Nephron progenitor cell (in vitro differentiated cells): Measurements from ENCODE around the gene GCN1.
"Not testable (repeated sequence)": the region's sequence is repeated elsewhere in the genome, so short reads cannot be mapped to it uniquely, and the experiment has no call there.

ENCODE experiments used
- DNase-seq: peaks from one replicate; pipeline ENCODE4 v3.0.0; 2021
- H3K27ac Mint-ChIP-seq: 2 replicates; pipeline ENCODE4 v1.8.0; 2021; ENCODE audit warnings: mild to moderate bottlenecking, moderate library complexity, mixed read lengths
- H3K27me3 Mint-ChIP-seq: 2 replicates; pipeline ENCODE4 v1.8.0; 2021; ENCODE audit warnings: mild to moderate bottlenecking, low read depth, mixed read lengths; ENCODE audit not compliant: poor library complexity
- H3K36me3 Mint-ChIP-seq: 2 replicates; pipeline ENCODE4 v1.8.0; 2021; ENCODE audit warnings: low read depth, mixed read lengths
- H3K4me1 Mint-ChIP-seq: 2 replicates; pipeline ENCODE4 v1.8.0; 2021; ENCODE audit warnings: mixed read lengths
- H3K4me3 Mint-ChIP-seq: 2 replicates; pipeline ENCODE4 v1.8.0; 2021; ENCODE audit warnings: mild to moderate bottlenecking, moderate library complexity, mixed read lengths
- H3K9me3 Mint-ChIP-seq: 2 replicates; pipeline ENCODE4 v1.8.0; 2021; ENCODE audit warnings: mild to moderate bottlenecking, moderate library complexity, mixed read lengths
- CTCF ChIP-seq: fragments of 200-600 bp; sonication (generic); IDR thresholded peaks from 2 replicates; pipeline ENCODE4 v1.5.0; 2021; ENCODE audit warnings: antibody characterized with exemption

The GCN1 gene

DNA sequence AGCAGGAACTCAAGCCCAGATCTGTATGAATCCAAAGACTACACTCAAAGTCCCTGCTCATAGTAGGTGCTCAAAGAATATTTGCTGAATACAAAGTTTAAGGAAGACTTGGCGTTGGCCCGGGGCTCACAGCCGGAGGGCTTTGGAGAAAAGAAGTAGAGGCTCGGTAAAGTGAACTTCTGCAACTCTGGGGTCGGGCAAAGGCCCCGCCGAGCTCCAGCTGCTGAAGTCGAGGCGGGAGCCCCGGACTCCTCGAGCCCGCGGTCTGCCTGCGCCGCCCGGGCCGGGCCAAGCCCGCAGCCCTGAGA, 335 bp downstream of the GCN1 start:
- Mint-ChIP-seq H3K27ac (peak overlapping the region; percentile 88), H3K4me1 (peaks cover 38% of the 10 kb centered on the region), H3K27me3 (no peaks in the 10 kb centered on the region), H3K9me3 (no peaks in the 10 kb centered on the region), H3K36me3 (peaks cover 41% of the 10 kb centered on the region), H3K4me3 (peak overlapping the region; percentile 90)
- DNase-seq: no peak
- no peak for TF ChIP-seq CTCF

- H3K9me3 Mint-ChIP-seq, H3K27ac Mint-ChIP-seq, H3K27me3 Mint-ChIP-seq, DNase-seq: not testable (repeated sequence)
- Mint-ChIP-seq H3K4me3 (peak overlapping the region; percentile 90), H3K36me3 (peaks cover 40% of the 10 kb centered on the region), H3K4me1 (peaks cover 29% of the 10 kb centered on the region)
Observed at GRCh38 chr12:120193286-120193685, 1.2 kb downstream of the GCN1 start.

- no peak overlapping the region for H3K27ac Mint-ChIP-seq
- H3K9me3 Mint-ChIP-seq: no peaks in the 10 kb centered on the region
- DNase-seq: no peak
- H3K36me3 Mint-ChIP-seq: peaks cover 38% of the 10 kb centered on the region
- peaks cover 15% of the 10 kb centered on the region for H3K4me1 Mint-ChIP-seq
- no peak overlapping the region for H3K4me3 Mint-ChIP-seq
- no peak for TF ChIP-seq CTCF
- no peaks in the 10 kb centered on the region for H3K27me3 Mint-ChIP-seq
Observed at GRCh38 chr12:120190985-120191480, 3.5 kb downstream of the GCN1 start.

DNA sequence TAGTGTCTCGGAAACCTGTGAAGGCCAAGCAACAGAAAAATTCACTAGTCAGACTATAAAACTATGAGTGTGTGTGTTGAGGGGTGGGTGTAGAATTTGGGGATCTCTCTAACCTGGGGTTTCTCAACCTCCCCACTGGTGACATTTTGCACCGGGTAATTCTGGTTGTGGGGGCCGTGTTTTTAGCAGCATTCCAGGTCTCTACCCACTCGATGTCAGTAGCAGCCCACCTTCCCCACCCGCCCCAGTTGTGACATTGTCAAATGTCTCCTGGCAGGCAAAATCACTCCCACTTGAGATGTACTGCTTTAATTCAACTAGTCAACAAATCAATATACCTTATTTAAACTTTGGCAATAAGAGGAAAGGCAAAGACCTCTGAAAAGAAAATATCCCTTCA, 4.1 kb downstream of the GCN1 start:
- TF ChIP-seq CTCF: no peak
- H3K9me3 Mint-ChIP-seq: no peaks in the 10 kb centered on the region
- DNase-seq: no peak
- H3K27ac Mint-ChIP-seq: no peak overlapping the region
- no peak overlapping the region for H3K4me3 Mint-ChIP-seq
- H3K27me3 Mint-ChIP-seq: no peaks in the 10 kb centered on the region
- peaks cover 14% of the 10 kb centered on the region for H3K4me1 Mint-ChIP-seq
- H3K36me3 Mint-ChIP-seq: peaks cover 38% of the 10 kb centered on the region

DNA sequence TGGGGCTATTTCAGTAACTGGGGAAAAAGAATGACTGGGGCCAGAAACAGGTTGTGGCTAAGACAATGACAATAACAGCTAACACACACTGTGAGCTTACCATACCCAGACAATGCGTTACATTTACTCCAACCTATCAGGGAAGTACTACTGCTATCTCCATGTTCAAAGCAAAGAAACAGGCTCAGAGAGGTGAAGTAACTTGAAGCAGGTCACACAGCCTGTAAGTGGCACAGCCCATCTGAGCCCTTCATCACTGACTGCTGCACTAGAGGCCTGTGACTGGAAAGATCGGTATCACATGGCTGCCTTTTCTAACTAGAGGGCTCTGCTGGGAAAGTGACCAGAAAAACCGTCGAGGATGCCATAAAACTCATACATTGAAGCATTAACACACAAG, 7.9 kb downstream of the GCN1 start:
- Mint-ChIP-seq H3K9me3 (no peaks in the 10 kb centered on the region), H3K4me1 (peaks cover 5% of the 10 kb centered on the region), H3K4me3 (no peak overlapping the region), H3K36me3 (peaks cover 73% of the 10 kb centered on the region), H3K27ac (no peak overlapping the region), H3K27me3 (no peaks in the 10 kb centered on the region)
- no peak for TF ChIP-seq CTCF
- DNase-seq: no peak

DNA sequence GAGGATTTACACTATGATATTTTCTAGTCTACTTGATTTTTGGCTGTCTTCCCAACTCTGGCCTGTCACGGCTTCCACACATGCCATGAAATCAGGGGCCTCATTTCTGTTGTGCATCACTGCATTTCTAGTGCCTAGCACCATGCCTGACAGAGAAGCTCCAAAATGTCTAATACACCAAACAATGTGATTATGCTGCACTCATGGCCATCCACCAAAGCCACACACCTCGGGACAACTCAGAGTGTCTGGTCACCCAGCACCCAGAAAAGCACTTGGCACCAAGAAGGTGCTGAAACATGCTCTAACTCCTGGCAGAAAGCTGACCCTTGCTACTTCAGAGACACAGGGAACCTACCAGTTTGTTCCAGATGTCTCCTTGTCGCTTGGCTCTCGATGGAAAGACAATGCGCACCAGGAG, 11.3 kb downstream of the GCN1 start:
- Mint-ChIP-seq H3K27me3 (no peaks in the 10 kb centered on the region), H3K36me3 (peaks cover 67% of the 10 kb centered on the region)

More for the DNA sequence above, 11.3 kb downstream of the GCN1 start:
- H3K4me3 Mint-ChIP-seq: no peak overlapping the region
- H3K27ac Mint-ChIP-seq: peak overlapping the region; percentile 53
- no peak for DNase-seq
- TF ChIP-seq CTCF: no peak
- peaks cover 5% of the 10 kb centered on the region for H3K4me1 Mint-ChIP-seq
- no peaks in the 10 kb centered on the region for H3K9me3 Mint-ChIP-seq
